ENCODE results near the gene CXCL17. TPM values are rescaled to one million over a fixed set of nuclear protein-coding genes. Genes with fewer than 3 reads are reported as not detected.

The CXCL17 gene
- total RNA-seq, 1 donor from 2014 or later = not detected

- H3K9ac ChIP-seq (ENCODE audit: low read length) = no peak overlapping the region
- no peak for DNase-seq (ENCODE audit: low read depth)
- H3K36me3 Mint-ChIP-seq (ENCODE audit: low read depth, unreplicated experiment) = peaks cover 3% of the 10 kb centered on the region
These were observed 35.5 kb downstream of the CXCL17 start for GRCh38 chr19:42407085-42407815.

DNA sequence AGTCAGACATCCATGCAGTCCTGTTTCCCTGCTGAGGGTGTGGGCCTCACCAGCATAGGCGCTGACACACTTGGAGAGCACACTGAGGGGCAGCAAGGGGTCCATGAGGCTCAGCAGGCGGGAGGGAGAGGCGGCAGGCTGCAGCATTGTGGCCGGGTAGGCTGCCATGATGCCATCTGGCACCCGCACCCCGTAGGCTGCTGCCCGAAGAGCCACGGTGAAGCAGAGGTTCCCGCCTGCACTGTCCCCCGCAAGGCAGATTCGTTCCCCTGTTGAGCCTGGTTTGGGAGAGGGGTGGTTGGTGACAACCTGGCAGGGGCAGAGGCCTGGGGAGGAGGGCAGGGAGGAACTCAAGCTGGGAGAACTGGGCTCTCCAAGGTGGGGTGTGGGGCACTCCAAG is 36.6 kb downstream of the CXCL17 start:
- Mint-ChIP-seq H3K4me3 (ENCODE audit: unreplicated experiment) (no peak overlapping the region), H3K9me3 (ENCODE audit: unreplicated experiment) (no peaks in the 10 kb centered on the region), H3K27ac (ENCODE audit: unreplicated experiment) (no peak overlapping the region), H3K27me3 (ENCODE audit: low read depth, unreplicated experiment) (peaks cover 4% of the 10 kb centered on the region), H3K4me1 (ENCODE audit: low read depth, unreplicated experiment) (peaks cover 15% of the 10 kb centered on the region), H3K36me3 (ENCODE audit: low read depth, unreplicated experiment) (peaks cover 3% of the 10 kb centered on the region)
- Histone ChIP-seq H3K79me2 (ENCODE audit: insufficient read depth, low read length) (no peaks in the 10 kb centered on the region), H3K36me3 (ENCODE audit: insufficient read depth, low read length) (no peaks in the 10 kb centered on the region), H3K4me1 (ENCODE audit: insufficient read depth, low read length) (peaks cover 7% of the 10 kb centered on the region), H4K20me1 (ENCODE audit: insufficient read depth, low read length) (peaks cover 10% of the 10 kb centered on the region), H3K9ac (ENCODE audit: low read length) (no peak overlapping the region), H3K27me3 (ENCODE audit: insufficient read depth, low read length) (no peaks in the 10 kb centered on the region), H3K4me3 (ENCODE audit: insufficient read depth, low read depth, low read length) (no peak overlapping the region), H3K27ac (ENCODE audit: low read depth, low read length) (no peak overlapping the region), H3K9me3 (ENCODE audit: insufficient read depth, low read depth, low read length) (no peaks in the 10 kb centered on the region), H2AFZ (ENCODE audit: low read depth, low read length) (no peak overlapping the region), H3K4me2 (ENCODE audit: low read length) (no peak overlapping the region)
- TF ChIP-seq EZH2 (IDR thresholded peaks at IDR 0.05; ENCODE audit: insufficient read depth, low read length) (no peak), CTCF (IDR thresholded peaks at IDR 0.05; ENCODE audit: insufficient read depth, low read depth, low read length) (no peak)
- no peak for DNase-seq (ENCODE audit: low read depth)
- no peak for FAIRE-seq

More at GRCh38 chr19:42407085-42407815, 35.5 kb downstream of the CXCL17 start:
- Histone ChIP-seq H3K4me2 (ENCODE audit: low read length) (no peak overlapping the region), H3K79me2 (ENCODE audit: insufficient read depth, low read length) (no peaks in the 10 kb centered on the region), H3K9me3 (ENCODE audit: insufficient read depth, low read depth, low read length) (no peaks in the 10 kb centered on the region), H3K36me3 (ENCODE audit: insufficient read depth, low read length) (no peaks in the 10 kb centered on the region), H2AFZ (ENCODE audit: low read depth, low read length) (no peak overlapping the region), H3K27me3 (ENCODE audit: insufficient read depth, low read length) (no peaks in the 10 kb centered on the region), H3K27ac (ENCODE audit: low read depth, low read length) (no peak overlapping the region), H3K4me3 (ENCODE audit: insufficient read depth, low read depth, low read length) (no peak overlapping the region), H4K20me1 (ENCODE audit: insufficient read depth, low read length) (peaks cover 17% of the 10 kb centered on the region), H3K4me1 (ENCODE audit: insufficient read depth, low read length) (peaks cover 7% of the 10 kb centered on the region)
- H3K4me3 Mint-ChIP-seq (ENCODE audit: unreplicated experiment) = no peak overlapping the region
- TF ChIP-seq CTCF (IDR thresholded peaks at IDR 0.05; ENCODE audit: insufficient read depth, low read depth, low read length) (no peak), EZH2 (IDR thresholded peaks at IDR 0.05; ENCODE audit: insufficient read depth, low read length) (no peak)
- peaks cover 15% of the 10 kb centered on the region for H3K4me1 Mint-ChIP-seq (ENCODE audit: low read depth, unreplicated experiment)
- no peak for FAIRE-seq
- H3K9me3 Mint-ChIP-seq (ENCODE audit: unreplicated experiment) = no peaks in the 10 kb centered on the region
- no peak overlapping the region for H3K27ac Mint-ChIP-seq (ENCODE audit: unreplicated experiment)
- H3K27me3 Mint-ChIP-seq (ENCODE audit: low read depth, unreplicated experiment) = peaks cover 14% of the 10 kb centered on the region

GRCh38 chr19:42403586-42403985 is 39.2 kb downstream of the CXCL17 start:
- Mint-ChIP-seq H3K4me1 (ENCODE audit: low read depth, unreplicated experiment) (peaks cover 9% of the 10 kb centered on the region), H3K9me3 (ENCODE audit: unreplicated experiment) (no peaks in the 10 kb centered on the region), H3K36me3 (ENCODE audit: low read depth, unreplicated experiment) (peaks cover 4% of the 10 kb centered on the region), H3K4me3 (ENCODE audit: unreplicated experiment) (no peak overlapping the region), H3K27me3 (ENCODE audit: low read depth, unreplicated experiment) (peaks cover 2% of the 10 kb centered on the region), H3K27ac (ENCODE audit: unreplicated experiment) (no peak overlapping the region)
- H3K79me2 ChIP-seq (ENCODE audit: insufficient read depth, low read length) = no peaks in the 10 kb centered on the region
- no peaks in the 10 kb centered on the region for H3K27me3 ChIP-seq (ENCODE audit: insufficient read depth, low read length)
- H4K20me1 ChIP-seq (ENCODE audit: insufficient read depth, low read length) = peaks cover 14% of the 10 kb centered on the region
- TF ChIP-seq EZH2 (IDR thresholded peaks at IDR 0.05; ENCODE audit: insufficient read depth, low read length) (no peak), CTCF (IDR thresholded peaks at IDR 0.05; ENCODE audit: insufficient read depth, low read depth, low read length) (no peak)
- no peak overlapping the region for H3K27ac ChIP-seq (ENCODE audit: low read depth, low read length)
- no peak overlapping the region for H3K4me2 ChIP-seq (ENCODE audit: low read length)
- H3K9ac ChIP-seq (ENCODE audit: low read length) = no peak overlapping the region
- H3K36me3 ChIP-seq (ENCODE audit: insufficient read depth, low read length) = no peaks in the 10 kb centered on the region
- FAIRE-seq = no peak
- H2AFZ ChIP-seq (ENCODE audit: low read depth, low read length) = no peak overlapping the region
- no peak for DNase-seq (ENCODE audit: low read depth)
- H3K4me3 ChIP-seq (ENCODE audit: insufficient read depth, low read depth, low read length) = no peak overlapping the region
- no peaks in the 10 kb centered on the region for H3K9me3 ChIP-seq (ENCODE audit: insufficient read depth, low read depth, low read length)
- peaks cover 7% of the 10 kb centered on the region for H3K4me1 ChIP-seq (ENCODE audit: insufficient read depth, low read length)
